ENCODE measurements around the gene MVK.
"Not testable (repeated sequence)": the region's sequence is repeated elsewhere in the genome, so short reads cannot be mapped to it uniquely, and the experiment has no call there.

MVK gene

DNA sequence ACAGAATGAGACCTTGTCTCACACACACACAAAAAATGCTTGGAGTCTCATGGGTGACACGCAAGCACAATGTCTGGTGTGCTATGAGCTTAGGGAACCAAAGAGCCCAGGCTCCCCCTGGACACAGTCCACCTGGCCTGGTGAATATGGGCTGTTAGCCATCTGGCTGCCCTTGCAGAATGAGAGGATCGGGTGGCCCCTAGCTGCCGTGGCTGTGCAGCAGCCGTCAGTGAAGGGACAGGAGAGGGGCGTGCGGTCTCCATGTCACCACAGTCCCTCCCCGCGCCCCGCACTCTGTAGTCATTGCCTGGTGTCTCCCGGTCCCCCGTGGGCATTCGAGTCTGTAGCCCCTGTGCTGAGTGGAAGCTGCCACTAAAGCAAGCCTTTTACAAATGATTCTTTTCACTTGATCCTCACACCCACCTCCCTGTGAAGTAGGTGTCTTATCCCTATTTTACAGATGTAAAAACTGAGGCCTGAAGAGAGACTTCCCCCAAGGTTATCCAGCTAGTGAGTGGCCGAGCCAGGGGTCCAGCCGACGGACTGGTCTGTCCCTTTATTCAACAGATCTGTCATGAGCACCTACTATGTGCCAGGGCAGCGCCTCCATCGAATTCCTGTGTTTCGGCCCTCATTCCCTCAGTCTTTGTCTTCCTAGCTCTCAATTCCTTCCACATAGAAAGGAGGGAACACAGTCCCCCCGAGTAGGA lies 18.8 kb downstream of the MVK start:
- DNase-seq: no peak

DNA sequence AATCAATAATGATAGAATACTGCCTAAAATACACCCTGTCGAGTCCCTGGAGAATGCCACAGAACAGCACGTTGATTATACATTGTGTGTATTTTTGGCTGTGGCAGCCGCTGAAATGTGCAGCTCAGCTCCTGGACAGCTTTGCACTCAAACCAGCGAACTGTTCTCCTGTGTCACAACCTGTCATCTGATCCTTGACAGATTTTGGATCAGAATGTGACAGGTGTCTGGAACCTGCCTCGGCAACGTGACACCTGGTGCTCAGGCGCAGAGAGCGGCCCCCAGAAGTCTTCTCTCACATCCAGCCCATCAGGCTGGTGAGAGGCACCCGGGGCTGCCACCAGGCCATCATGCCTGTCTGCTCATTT lies 19.3 kb downstream of the MVK start:
- DNase-seq: no peak

DNA sequence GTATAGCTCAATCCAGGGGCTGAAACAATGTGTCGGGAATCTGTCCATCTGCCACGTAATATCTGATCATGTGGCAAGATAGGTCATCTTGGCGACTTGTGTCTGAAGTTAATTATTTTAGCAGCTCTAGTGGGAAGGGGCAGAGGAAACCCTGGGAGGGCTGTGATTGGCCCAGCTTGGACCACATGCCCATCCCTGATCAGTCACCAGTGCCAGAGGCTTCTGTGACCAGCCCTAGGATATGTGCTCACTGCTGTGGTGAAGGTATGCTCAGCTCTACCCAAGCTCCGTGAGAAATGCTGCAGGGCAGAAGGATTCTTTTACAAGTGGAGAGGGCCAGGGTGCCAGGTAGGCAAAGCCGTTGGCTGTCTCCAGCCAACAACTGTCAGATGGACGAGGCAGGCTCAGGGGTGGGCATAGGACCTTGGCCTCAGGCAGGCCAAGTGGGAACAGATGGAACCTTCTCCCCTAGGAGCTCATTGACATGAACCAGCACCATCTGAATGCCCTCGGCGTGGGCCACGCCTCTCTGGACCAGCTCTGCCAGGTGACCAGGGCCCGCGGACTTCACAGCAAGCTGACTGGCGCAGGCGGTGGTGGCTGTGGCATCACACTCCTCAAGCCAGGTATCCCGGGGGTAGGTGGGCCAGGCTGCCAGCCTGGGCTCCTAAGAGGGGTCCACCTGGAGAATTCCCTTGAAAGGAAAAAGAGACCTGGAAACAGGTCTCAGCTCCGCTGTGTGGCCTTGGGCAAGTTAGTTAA lies 21.1 kb downstream of the MVK start:
- no peak for DNase-seq

DNA sequence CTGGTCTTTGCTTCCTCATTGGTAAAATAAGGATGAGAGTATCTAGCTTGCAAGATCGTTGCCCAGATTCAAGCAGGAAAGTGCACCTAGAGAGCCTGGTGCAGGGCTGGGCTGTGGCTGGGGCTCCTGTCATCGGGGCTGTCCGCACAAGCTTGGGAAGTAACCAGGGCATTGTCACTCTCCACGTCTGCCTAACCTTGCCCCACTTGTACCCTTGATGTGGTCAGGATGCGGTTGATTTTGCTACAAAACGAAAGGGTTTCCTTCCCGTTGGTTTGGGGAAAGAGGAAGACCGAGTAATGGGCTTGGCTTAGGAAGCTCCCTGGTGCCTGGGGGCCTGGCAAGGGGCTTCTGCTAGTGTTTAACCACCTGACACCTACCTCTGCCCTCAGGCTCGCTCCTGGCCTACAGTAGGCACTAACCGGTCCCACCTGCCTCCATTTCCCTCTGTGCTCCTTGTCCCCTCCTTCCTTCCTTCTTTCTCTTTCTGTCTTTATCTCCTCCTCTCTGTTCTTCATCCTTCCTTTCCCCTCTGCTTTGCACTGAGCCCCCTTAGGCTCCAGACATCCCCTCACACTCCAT lies 21.8 kb downstream of the MVK start:
- peak; percentile 25 for DNase-seq

DNA sequence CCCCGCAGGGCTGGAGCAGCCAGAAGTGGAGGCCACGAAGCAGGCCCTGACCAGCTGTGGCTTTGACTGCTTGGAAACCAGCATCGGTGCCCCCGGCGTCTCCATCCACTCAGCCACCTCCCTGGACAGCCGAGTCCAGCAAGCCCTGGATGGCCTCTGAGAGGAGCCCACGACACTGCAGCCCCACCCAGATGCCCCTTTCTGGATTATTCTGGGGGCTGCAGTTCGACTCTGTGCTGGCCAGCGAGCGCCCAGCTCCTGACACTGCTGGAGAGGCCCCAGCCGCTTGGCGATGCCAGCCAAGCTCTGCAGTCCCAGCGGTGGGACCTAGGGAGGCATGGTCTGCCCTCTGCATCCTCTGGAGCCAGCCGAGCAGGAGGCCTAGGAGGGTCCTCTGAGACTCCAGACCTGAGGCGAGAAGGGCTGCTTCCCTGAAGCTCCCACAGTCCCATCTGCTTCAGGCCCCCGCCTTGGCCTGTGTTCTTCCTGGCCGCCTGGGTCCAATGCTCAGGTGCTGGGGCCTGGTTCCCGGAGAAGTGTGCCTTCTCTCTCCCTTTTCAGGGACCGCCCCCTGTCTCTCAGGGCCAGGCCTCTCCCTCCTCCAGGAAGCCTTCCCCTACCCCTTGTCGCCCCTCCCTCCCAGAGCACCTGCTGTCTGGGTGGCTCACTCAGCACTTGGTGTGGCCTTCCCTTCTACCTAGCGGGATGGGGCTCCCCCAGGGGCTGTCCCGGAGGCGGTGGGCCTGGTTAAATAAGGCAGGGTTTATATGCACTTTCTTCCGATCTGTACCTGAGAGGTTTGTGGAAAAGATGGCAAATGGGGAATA lies 23.0 kb downstream of the MVK start:
- no peak for DNase-seq

DNA sequence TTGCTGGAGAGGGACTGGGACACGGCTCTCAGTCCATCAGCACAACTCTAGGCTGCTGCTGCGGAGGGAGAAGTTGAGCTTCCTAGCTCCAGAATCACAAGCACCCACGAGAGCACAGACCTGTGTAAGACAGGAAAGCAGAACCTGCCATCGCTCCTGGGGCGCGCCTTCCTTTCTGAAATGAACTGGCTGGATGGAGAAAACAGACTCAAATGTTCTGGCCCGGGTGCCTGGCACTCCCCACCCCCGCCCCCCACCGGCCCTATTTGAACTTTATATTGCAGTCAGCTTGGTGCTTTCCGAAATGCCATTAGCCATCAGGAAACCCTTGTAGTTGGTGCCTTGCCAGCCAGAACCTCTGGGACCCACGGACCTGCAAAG lies 23.8 kb downstream of the MVK start:
- no peak for DNase-seq

DNA sequence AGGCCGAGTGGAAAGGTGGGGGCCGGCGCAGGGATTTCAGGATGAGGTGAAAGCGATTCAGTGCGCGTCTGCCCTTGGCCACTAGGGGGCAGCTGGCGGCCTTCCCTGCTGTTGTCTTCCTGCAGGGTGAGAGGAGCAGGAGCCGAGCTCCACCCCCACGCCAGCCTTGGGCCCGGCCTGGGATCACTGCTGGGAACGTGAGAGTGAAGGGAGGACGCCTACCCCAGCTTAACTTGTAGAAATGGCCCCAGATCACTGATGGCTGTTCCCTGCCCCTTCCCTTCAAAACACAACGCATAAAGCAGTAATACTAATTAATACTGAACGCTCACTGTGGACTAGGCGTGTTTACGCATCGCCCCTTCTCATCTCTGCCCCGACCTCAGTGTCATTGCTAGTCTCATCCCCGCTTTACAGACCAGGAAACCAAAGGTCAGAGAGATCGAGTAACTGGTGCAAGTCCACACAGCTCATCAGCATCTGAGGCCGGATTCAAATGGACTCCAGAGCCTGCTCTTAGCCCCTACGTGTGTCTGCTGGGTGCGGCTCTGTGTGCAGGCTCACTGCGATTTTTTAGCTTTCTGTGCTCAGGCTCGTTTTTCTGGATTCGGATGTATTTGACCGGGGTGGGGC lies 24.3 kb downstream of the MVK start:
- peak; percentile 63 for DNase-seq

DNA sequence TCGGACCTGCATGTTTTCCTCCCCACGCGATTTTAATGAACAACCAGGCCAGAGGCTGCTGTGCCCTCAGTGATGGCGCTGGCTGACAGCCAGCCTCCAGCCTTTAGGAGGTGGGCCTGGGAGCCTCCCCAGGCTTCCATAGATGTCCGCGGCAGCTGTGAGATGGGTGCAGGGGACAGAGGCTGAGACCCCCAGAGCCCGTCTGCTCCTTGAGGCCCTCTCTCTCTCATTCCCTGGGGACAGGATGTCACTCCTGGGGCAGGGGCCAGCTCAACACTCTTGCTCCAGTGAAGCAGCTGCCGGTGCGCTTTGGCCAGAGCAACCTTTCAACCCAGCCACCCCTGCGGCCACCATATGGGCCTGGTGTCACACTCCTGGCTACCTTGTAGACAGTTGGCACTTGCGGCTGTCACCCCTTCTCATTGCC lies 24.8 kb downstream of the MVK start:
- DNase-seq: no peak

DNA sequence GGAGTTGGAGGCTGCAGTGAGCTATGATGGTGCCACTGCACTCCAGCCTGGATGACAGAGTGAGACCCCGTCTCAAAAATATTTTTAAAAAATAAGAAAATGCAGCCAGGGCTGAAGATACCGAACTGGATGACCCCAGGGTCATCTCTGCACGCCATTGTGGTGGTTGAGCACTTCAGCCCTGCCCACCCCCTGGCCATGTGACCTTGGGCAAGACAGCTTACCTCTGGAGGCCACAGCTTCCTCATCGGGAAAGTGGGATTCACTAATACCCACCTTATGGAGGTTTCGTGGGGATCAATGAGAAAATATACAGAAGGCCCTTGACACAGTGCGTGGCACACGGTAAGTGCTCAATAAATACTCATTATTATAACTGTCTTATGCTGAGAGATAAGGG lies 25.5 kb downstream of the MVK start:
- no peak for DNase-seq

DNA sequence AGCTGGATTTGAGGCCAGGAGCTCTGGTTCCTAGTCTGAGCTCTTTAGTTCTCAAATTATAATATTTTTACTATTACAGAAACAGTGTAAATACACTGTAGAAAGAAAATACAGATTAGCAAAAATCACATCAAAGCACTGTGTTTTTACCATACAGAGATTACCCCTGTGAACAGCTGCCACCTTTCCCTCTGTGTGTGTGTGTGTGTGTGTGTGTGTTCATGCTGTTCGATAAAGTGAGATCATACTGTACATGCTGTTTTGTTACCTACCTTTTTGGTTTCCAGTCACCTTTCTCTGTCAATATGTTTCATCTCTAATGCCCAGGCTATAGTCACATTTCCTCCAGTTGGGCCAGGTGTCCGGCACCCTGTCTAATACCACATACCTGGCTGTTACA lies 26.9 kb downstream of the MVK start:
- DNase-seq: no peak

DNA sequence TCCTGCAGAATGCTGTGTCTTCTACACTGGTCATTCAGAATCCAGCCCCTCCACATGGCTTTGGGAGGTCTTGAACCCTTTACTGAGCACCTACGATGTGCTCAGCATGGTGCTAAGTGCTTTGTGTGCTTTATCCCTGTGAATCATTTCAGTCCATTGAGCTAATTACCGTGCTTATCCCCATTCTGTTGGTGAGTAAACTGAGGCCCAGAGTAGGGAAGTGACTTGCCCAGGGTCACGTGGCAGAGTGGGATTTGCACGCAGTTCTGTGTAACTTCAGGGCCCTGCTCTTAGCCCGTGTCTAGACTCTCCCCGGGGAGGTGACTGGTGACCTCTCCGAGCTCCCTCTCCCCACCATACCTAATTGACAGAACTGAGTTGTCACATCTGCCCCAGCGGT lies 27.4 kb downstream of the MVK start:
- DNase-seq: no peak

DNA sequence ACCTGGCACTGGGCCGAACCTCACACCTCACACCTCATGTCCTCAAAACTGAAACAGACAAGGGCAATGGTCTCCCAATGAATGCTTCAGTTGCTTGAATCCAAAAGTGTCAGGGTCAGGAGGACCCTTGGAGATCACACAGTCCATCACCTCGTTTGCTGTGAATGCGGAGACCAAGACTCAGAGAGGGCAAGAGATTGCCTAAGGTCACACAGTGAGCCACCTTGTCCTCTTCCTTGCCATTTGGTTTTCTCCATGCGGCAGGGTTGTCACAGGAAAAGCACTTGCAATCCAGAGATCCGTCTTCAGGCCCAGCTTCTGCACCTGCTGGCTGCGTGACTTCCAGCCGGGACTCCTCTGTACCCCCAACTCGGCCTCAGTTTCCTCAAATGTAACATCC lies 28.0 kb downstream of the MVK start:
- DNase-seq: no peak

DNA sequence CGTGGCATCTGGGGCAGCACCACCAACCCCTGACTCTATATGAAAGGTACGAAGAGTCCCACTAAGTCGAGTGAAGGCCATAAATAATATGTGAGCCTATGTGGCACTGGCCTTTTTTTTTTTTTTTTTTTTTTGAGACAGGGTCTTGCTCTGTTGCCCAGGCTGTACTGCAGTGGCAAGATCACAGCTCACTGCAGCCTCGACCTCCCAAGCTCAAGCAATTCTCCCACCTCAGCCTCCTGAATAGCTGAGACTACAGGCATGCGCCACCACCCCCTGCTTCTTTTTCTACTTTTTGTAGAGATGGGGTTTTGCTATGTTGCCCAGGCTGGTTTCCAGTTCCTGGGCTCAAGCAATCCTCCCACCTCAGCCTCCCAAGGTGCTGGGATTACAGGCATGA lies 28.5 kb downstream of the MVK start:
- DNase-seq: not testable (repeated sequence)

DNA sequence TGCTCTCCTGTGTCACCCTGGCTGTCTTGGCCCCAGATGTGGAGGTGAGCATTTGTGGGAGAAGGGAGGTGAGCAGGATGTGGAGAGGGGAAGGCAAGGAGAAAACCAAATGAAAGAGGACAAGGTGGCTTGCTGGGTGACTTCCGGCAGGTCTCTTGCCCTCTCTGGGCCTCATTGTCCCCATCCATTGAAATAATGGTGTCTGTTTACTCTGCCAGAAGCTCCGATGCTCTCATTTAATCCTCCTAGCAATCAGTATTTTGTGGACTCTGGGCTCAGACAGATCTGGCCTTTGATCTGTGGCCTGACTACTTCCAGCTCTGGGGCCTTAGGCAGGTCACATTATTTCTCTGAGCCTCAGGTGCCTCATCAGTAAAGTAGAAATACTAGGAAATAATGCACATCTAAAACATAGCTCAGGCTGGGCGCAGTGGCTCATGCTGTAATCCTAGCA lies 30.6 kb downstream of the MVK start:
- no peak for DNase-seq

DNA sequence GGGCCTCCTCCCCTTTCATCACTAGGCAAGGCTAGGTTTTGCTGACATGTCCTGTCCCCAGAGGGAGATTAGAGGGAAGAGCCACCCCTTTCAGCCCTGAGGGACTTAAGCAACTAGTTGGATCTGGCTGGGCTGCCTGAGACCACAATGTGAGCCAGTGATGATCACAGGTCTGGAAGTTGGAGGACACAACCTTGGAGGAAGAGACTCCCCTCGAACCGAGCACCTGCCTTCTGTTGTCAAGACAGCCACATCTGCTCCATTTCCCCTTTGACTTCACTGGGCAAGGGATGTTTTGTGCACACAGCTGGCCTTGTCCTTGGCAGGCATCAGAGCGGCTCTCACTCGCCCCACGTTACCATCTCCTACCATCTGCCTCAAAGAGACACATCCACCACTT lies 31.4 kb downstream of the MVK start:
- no peak for DNase-seq

DNA sequence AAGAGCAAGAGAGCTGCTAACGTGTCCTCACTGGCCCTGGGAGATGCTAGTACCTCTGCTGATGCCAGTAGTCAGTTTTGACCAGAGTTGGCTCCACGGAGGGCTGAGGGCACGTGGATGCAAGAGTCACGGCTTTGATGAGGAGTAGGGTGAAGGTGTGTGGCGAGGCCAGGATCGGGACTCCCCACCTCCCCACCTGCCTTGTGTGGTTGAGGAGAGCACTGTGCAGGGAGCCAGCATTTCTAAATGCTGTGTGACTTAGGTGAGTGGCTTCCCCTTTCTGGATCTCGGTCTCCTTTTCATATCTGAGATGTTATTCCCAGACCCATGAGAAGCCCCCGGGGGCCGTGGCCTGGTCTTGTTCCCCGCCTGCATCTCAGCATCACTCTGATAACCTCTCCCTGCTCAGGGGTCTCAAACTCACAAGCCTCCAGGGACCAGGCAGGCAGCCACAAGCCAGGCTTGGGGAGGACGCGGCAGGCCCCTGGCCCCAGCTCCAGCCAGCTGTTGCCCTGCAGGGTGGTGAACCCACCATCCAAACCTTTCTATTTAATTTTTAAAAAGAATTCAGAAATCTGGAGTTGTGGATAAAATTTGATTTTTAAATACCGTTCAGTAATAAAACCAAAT lies 32.1 kb downstream of the MVK start:
- no peak for DNase-seq

DNA sequence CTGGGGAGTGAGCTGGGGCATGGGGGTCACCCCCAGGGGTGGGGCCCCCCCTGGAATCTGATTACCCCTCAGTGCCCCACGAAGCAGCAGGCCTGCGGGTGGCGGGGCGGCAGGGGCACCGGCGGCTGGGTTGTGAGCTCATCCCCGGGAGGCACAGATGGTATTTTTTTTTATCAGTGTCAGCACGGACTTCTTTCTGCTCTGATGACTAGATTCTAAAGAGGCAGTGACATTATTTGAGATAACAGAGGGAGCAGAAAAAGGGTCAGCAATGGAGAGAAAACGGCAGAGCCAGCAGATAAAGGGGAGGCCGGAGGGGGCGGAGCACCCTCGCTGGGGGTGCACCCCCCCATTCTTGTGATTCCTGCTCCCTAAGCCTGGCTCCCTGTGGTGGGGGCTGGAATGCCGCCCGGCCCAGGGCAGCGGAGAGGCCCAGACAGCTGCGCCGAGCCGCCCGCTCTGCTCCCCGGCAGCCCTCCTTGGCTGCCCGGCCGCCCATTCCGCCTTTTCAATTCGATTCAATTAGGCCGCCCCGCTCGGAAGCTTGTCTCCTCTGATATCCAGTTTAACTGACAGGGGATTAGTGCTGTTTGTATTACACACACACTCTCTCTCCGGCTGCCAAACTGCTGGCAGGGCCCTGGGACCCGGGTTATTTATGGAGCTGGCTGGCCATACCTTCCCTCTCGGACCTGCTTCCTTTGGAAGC lies 32.9 kb downstream of the MVK start:
- no peak for DNase-seq

DNA sequence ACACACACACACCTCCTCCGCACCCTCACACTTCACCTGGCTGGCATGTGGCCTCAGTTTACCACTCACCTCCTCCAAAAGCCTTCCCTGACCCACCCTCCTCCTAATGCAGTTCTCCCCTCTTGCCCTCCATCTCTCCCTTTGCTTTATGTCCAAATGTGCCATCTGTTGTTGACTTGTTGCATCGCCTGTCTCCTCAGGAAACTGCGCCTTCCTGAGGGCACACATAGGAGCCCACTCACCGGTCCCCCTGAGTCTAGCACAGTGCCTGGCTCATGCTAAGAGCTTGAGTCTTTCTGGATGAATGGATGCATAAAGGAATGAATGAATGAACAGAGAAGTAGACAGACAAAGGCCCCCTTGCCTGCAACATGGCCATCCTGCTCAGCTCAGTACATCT lies 34.0 kb downstream of the MVK start:
- DNase-seq: no peak

DNA sequence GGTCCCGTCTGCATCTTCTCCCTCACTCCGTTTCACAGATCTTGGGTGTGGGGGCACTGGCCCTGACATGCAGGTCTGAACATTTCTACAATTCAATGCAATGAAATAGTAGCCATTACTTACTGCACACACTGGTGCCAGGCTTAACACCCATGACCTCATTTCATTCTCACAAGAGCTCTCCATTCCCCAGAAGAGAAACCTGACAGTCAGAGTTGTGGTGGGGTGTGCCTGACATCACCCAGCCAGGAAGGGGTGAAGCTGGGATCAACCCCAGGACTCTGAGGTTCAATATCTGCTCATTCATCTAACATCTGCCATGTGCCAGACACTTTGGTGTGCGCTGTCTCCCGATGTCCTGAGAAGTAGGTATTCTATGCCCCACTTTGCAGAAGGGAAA lies 34.7 kb downstream of the MVK start:
- DNase-seq: no peak

DNA sequence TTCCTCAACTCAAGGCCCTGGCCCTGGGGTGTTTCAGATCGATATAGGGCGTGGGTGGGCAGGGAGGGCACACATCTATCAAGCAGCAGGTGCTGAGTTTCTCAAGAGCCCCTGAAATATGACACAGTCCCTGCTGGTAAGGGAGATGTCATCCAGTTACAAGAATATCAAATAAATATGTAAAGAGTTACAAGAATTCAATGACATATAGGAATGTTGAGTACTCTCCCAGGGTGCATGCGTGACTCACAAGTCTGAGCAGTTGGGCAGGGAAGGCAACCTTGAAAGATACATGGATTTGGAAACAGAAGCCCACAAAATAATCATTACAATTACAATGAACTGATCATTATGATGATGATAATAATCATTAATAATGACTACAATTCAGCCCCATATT lies 35.2 kb downstream of the MVK start:
- DNase-seq: no peak

DNA sequence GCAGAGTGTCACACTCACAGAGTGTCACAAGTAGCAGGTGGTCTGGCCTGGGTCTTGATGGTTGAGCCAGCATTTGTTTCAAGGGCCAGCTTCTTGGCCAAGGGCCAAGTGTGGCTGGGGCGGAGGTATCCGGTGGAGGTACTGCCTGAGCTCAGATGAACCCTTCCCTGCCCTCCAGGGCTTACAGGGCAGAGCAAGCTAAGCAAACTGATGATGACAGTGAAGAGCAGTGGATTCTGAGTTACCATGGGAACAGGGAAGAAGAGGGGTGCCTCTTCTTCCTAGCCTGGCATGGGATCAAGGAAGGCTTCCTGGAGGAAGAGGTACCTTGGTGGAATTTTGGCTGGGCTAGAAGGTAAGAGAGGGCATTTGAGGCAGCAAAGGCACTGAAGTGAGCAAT lies 35.7 kb downstream of the MVK start:
- no peak for DNase-seq

DNA sequence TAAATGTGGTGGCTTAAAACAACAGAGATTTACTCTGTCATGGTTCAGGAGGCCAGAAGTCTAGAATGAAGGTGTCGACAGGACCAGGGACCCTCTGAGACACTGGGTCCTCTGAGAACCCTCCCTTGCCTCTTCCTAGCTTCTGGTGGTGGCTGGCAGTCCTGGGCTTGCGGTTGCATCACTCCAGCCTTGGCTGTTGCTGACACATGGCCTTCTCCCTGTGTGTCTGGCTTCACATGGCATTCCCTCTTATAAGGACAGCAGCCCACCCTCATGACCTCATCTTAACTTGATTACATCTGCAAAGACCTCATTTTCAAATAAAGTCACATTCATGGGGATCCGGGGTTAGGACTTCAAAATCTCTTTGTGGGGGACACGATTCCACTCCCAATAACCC lies 36.9 kb downstream of the MVK start:
- DNase-seq: no peak

Measured in inflammatory macrophage treated with lipopolysaccharide for 4 hours (primary cell).